GF-D8 (cell line): ENCODE results near the gene PLCB1.
"Not testable (repeated sequence)": the region's sequence is repeated elsewhere in the genome, so short reads cannot be mapped to it uniquely, and the experiment has no call there.

Source experiments
- DNase-seq: peaks from one replicate; lab custom pipeline; 2025; lab: John Stamatoyannopoulos, UW

PLCB1 gene

DNA sequence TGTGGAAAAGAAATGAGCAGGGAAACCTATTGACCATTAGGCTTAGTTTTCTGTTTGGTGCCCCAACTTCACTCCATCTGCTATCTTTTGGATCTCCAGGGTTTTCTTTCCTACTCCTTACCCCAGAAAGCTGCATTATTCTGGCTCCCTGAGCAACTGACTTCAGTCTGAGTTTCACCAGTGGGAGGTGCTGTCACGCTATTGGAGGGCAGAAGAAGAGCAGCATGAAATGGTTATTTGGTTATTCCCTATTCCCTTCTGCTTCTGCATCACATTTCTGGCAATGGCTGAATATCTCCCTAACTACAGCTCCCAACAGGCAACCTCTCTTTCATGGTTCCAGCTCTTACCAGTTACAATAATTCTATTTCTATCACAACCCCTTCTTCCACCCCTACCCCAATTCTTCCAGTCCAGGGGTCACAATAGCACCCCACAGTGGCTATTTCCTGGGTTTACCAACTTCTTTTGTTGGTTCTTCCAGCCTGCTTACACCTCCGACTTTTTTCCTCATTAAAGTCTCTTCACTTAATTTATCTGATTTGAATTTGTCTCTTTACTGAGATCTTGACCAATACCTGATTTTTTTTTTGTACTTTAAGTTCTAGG is 311.5 kb downstream of the PLCB1 start:
- DNase-seq, result no peak

DNA sequence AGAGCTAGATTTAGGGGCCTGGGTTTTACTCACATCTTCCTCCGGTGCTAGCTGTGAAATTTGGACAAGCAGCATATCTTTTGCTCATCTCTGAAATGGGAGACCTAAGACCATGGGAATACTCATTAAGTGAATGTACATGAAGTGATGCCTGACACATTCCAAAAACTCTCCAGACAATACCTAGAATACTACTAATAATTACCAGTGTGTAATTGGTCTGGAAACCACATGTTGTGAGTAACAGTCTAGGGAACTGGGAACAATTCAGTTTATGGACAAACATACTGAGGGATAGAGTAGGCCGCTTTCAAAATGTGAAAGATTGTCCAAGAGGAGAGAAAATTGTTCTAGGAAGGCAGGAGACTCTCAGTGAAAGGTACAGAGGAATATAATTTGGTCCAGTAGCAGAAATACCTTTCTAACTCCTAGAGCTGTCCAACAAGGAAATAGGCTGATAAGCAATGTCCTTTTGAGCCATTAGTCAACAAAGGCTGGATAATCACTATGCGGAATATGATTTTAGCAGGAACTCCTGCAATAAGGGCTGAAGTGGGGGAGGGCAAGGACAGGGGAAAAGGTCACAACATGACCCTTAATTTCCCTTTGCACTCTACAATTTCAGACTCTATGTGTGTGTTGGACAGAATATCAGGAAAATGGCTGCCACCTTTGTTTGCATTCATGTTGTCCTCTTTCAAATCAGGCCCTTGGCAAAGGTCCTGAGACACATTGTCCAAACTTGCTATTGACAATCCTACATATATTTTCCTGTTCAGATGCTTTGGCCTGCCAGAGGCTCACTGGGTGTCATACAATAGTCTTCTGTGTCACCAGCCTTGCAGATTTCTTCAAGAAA is 315.4 kb downstream of the PLCB1 start:
- no peak for DNase-seq

DNA sequence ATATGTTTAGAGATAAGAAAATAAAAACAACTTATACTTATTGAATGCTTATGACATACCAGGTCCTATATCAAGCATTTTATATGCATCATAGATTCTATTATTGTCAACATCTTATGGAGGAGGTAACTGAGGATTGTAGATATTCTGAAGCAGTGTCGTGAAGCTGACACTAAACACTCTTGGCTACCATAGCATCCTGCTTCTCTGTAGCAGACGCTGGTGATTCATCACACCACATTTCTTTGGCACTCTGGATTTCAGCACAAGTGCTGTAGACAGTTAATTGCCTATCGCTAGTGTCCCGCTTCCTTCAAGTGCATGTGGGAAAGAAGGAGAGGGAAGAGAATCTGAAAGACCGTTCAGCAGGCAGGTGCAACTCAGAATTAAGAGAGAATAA is 317.1 kb downstream of the PLCB1 start:
- no peak for DNase-seq

DNA sequence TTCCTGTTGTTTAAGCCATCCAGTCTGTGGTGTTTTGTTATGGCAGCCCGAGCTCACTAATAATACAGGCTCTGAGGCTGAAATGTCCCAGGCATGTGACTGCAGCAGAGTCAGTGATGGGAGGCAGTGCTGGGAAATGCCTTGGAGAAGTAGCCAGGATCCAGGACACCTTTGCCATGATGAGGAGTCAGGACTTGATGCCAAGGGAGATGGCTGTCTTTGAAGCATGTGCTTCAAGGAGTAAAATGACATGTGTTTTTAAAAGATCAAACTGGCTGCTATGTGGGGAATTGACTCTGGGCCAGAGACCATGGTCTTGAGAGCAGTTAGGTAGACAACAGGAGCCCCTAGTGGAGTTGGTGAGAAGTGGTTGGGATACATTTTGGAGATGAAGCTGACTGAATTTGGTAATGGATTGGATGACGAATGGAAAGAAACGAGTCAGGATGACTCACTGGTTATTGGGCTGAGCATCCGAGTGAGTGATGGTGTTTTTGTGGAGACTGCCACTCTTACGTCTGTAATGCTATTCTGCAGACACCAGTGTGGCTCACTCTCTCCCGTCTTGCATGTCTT is 322.2 kb downstream of the PLCB1 start:
- DNase-seq, result no peak

DNA sequence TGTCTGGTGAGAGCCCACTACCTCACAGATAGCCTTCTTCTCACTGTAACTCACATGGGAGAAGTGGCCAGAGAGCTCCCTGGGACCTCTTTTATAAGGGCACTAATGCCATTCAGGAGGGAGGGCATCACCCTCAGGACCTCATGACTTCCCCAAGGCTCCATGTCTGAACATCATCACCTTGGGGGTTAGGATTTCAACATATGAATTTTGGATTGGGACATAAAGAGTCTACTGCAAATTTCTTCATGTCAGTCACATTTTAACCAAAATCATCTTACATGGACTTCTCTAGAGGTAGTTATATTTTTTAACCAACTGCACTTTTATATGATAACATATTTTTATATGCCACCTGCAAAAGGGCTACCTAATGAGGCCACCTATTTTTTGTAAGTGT is 324.7 kb downstream of the PLCB1 start:
- DNase-seq, result no peak

DNA sequence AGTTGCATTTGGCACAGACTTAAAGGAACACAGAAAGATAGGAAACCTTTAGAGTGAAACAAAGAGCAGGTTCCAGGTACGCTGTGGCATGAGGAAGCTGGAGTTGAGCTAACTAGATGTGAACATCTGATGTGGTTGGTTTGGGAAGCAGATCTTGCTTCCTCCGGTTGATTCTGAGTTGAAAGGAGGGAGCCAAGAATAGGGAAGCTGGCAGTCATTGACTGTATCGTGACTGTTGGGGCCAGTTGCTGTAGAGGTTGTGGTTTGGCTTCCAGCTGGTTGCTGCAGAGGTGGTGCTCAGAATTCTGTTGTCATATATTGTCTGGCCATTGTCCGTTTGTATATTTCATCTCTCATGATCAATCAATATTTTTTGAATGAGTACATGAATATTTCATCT is 325.9 kb downstream of the PLCB1 start:
- peak; percentile 67 for DNase-seq

DNA sequence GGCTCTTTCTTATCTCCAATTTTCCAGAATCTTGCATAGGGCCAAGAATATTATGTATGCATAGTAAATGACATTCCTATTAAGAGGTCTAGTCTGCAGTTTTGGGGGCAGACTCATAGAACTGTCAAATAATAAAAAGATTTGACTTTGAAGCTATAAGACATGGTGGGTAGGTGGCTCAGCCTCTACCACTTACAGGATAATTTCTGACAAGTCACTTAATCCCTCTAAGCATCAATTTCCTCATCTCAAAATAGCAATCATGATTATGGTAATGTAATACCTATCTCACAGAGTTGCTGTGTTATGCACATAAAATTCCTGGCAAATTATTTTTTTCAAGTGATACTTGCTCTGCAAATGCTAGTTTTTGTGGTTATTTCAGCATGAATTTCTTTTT is 329.1 kb downstream of the PLCB1 start:
- DNase-seq, result no peak

DNA sequence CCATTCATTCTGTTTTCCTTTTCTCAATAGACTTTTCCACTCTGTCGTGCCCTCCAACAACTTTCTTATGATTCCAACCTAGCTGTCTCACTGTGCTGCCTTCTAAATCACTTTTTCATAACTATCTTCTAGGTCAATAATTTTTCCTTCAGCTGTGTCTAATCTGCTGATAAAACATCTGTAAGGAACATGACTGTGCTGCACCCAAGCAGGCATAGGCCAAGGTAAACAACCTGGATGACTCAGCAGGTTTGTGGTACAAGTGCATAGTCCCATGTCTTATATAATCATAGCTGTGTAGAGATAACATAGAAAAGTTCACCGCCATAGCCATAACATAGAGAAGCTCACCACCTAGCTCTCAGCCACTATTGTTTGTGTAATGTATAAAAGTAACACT is 332.3 kb downstream of the PLCB1 start:
- no peak for DNase-seq

DNA sequence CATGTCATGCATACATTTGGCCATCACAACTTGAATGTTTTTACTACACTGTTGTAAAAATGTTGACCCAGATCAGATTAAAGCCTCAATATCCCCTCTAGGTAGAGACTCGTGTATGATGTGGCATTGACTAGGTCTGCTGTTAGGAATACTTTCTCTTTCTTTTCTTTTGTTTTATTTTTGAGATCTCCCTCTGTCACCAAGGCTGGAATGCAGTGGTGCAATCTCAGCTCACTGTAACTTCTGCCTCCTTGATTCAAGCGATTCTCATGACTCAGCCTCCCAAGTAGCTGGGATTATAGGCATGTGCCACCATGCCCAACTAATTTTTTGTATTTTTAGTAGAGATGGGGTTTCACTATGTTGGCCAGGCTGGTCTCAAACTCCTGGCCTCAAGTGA is 334.7 kb downstream of the PLCB1 start:
- DNase-seq, result not testable (repeated sequence)

DNA sequence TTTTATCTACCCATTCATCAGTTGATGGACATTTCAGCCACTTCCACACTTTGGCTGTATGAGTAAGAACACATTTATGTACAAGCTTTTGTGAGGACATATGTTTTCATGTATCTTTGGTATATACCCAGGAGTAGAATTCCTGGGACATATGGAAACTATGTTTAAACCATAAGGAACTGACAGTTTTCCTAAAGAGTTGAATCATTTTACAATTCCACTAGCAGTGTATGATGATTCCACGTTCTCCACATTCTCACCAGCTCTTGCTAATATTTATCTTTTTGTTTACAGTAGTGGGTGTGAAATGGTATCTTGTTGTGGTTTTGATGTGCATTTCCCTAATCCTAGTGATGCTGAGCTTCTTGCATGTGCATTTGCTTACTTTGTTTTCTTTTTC is 338.1 kb downstream of the PLCB1 start:
- no peak for DNase-seq

DNA sequence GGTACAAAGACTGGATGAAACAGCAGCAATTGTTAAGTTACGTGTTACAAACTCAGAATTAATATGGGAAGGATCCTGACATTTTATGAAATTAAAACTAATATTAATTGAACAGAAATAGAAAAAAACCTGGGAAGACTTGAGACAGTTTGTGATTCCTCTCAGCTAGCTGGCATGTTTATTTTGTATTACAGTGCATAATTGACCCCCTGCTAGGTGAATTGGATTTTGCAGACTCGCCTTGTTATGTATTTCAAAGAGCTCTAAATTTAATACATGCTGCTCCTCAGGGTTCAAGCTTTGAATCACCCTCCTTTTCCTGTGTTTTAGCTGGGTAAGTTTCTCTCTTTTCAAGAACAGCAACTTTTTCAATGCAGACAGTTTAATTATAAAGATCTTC is 339.4 kb downstream of the PLCB1 start:
- DNase-seq, result no peak

DNA sequence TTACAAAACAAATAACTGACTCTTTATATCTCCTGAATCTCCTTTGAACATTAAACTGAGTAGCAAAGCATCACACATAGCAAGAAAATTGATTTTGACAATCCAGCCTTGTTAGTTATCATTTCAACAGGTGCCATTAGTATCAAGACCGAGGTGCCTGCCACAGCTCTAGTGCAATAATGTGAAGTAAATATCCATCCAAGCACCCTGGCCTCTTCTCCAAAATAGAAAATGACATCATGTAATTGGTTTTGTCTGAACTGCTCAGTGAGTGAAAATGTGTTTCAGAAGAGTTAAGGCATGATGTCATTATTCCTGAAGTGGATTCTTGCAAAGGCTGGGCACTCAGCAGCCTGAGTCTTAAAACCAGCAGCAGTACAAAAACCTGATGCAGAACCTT is 341.4 kb downstream of the PLCB1 start:
- no peak for DNase-seq

DNA sequence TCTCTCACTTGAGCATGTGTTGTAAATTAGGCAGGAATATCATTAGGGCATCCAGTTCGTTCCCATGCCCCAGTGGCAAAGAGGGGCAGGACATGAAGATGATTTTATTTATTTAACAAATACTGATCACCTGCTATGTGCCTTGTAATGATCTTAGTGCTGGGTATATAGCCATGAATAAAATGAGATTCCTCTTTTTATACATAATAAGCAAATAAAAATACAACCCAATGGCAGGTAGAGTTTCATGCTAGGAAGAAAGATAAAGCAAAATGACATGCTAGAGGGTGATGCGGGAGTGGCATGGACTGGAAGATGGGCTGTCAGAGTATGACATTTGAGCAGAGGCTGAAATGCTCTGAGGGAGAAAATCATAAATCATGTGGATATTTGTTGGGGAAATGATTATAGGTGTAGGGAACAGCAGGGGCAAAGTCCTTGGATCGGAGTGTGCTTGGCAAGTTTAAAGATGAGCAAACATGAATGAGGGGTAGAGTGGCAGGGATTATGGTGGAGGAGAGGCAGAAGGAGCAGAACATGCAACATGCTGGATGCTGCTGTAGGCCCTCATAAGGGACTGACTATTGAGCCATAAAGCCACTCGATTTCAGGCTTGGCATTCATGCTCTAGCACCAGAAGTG is 342.1 kb downstream of the PLCB1 start:
- no peak for DNase-seq

DNA sequence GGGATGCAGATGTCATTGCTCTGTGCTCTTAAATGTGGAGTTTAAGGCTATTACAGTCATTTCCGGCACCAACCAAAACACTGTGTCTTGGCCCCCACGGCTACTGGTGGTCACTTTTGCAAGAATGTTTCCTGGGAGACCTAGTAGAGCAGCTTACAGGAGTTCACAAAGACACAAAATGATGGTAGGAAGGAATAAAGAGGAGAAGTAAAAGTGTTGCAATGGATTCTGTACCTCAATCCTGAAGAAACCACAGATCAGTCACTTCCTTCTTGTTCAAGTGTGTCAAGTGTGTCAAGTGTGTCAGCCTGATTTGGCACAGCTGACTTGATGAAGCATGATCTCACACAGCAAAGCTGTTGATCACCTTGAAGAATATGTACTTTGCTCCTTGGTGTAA is 344.0 kb downstream of the PLCB1 start:
- DNase-seq, result peak; percentile 92

DNA sequence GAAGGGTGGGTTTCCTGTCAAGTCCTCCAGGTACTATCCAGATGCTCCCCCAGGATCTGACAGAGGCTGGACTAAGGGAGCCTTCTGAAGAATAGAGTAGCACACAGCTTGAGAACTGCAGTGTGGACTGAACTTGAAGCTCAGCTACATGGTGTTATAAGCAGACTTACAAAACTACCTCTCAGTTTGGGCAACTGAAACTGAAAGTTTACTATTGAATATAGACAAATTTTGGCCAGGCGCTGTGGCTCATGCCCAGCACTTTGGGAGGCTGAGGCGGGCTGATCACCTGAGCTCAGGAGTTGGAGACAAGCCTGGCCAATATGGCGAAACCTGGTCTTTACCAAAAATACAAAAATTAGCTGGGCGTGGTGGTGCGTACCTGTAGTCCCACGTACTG is 348.5 kb downstream of the PLCB1 start:
- no peak for DNase-seq

DNA sequence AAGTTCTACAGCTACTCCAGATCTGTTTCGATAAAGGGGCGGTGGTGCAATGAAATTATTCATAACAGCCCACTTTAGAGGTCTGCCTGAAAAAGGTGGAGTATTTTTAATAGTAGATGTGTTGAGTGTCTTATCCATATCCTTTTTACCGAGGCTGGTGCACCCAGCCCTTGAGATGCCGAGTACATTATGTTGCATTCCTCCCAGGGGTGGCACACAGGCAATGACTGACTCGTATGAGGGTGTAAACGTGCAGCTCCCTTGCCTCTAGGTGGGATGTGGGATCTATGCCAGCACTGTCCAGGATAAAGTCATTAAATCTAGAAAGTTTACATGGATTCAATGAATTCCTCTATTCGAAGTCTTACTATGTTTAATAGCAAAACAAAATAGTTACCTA is 355.6 kb downstream of the PLCB1 start:
- no peak for DNase-seq

DNA sequence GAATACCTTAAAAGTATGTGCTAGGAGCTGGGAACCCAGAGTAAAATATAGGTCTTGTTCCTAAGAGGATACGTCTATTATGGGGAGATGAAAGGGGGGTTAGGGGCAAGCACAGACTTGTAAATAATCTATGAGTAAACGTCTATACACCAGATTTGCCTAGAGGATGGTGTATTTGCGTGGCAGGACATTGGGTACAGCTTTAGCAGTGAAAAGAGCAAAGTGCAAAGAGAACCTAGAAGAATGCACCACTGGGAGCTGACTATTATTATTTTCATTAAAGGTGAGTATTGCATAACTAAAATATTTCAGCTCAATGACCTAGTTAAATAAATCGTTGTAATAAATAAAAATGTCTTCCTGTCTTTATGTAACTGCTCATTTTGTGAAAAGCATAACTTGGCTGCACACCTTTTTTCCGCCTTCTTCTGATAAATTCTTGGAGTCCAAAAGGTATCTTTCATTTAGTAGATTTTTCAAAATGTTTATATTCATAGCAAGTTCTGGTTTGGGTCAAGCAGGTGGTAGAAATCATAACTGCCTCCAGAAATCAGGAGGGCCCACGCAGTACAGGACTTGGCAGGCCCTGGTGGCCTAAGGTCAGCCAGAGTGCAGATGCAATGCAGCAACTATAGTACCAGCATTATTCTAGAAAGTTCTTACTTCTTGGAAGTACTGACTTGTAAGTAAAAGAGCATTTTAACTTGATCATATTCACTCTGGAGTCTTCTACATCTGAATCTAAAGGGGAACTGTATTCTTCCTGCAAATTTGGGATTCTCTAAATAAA is 357.2 kb downstream of the PLCB1 start:
- no peak for DNase-seq

DNA sequence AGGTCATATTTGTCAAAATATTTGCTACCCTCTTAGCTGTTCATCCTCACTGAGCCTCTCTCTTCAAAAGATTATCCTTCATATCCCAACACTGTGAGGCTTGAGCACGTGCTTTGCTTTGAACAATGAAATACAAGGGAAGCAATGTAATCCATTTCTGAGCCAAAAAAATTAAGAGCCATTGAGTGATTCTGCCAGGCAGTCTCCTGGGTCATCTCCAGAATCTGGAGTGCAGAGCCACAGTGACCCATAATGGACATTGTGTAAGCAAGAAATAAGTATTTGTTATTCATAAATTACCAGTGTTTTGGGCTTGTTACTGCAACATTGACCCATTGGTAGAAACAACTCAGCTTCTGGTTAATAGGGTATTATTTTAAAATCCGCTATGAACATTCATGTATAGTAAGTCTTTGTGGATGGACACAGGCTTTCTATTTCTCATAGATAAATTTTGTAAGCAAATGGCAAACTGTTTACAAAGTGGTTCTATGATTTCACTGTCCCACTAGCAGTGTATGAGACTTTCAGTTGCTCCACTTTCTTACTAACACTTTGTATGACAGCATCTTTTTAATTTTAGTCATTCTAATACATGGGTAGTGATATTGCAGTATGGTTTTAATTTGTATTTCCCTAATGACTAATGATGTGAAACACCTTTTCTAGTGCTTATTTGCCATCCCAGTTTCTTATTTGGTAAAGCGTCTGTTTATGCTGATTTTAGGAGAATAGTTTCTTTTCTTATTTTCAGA is 358.2 kb downstream of the PLCB1 start:
- DNase-seq, result no peak

DNA sequence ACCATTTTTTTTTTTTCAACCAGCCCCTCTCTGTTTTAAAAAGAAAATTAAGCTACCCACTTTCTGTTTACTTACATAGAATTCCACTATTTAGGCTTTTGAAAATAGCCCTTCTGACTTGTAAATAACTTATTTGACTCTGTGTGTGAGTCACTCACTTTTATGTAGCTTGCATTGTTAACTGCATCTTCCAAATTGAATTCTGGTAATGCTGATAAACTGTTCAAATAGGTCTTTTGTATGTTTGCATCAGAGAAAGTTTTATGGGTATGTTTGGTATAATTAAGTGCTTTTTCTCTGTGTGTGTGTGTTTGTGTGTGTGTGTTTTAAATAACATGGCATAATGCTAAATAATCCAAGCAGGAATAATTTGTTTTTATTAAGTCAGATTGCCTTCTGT is 360.1 kb downstream of the PLCB1 start:
- DNase-seq, result no peak

DNA sequence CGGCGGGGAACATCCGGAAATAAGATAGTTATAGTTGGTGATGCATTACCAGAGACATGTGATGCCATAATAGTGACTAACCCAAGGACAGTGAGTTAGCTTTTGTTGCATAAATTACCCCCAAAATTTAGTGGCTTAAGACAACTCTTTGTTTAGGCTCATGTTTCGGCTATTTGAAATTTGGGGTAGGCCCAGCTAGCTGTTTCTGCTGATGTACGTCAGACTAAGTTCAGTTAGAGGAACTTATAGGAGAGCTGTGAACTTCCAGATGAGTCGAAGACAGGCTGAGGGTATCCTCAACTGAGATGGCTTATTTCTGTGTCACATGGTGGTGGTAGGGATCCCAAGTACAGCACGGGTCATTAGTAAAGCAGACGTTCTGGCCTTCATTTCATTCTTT is 366.5 kb downstream of the PLCB1 start:
- DNase-seq, result no peak

DNA sequence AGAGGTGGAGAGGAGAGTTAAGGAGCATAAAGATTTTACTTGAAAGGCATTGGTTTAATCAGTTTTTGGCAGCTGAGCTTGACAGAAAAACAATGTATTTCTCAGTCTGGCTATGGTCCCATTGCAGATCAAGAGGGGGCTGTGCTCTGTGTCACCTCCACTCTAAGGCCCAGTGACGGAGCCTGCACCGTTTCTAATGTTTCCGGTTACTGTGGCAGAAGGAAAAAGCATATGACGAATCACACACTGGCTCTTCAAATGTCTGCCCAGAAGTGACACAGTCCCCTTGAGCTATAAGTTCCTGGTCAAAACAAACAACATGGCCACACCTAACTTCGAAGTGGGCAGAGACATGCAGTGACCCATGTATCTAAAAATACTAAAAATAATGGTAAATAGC is 372.0 kb downstream of the PLCB1 start:
- no peak for DNase-seq
